MCF 10A (cell line): ENCODE results near the gene SLC24A3. TPM values are rescaled to one million over a fixed set of nuclear protein-coding genes. Genes with fewer than 3 reads are reported as not detected.

ENCODE experiments used
- BruUV-seq: library from RNA; stranded (reverse); fragments of 400-500 nt; replicated peaks from 2 replicates; lab custom pipeline; 2021; lab: Mats Ljungman, UMichigan
- CTCF ChIA-PET: fragments of 300-600 bp; sonication (Branson Sonifier 250); formaldehyde crosslinking; extraction: SDS; loops from one replicate; lab custom pipeline; 2021; ENCODE audit warnings: antibody characterized with exemption, inconsistent platforms; lab: Yijun Ruan, JAX
- POLR2A ChIA-PET: fragments of 300-600, 350-650 bp; sonication (Branson Sonifier 250); formaldehyde crosslinking; extraction: SDS; loops from one replicate; lab custom pipeline; 2020; ENCODE audit warnings: antibody characterized with exemption, inconsistent platforms; lab: Yijun Ruan, JAX
- DNase-seq: peaks from one replicate; pipeline ENCODE4 v3.0.0-alpha.2; 2018; ENCODE audit not compliant: unreplicated experiment
- H3K27ac Mint-ChIP-seq: one replicate; pipeline ENCODE4 v1.8.0; 2022; ENCODE audit warnings: mild to moderate bottlenecking, low read depth, mixed read lengths; ENCODE audit not compliant: unreplicated experiment
- H3K27me3 Mint-ChIP-seq: one replicate; pipeline ENCODE4 v1.8.0; 2022; ENCODE audit warnings: mixed read lengths; ENCODE audit not compliant: insufficient read depth, unreplicated experiment
- H3K36me3 Mint-ChIP-seq: one replicate; pipeline ENCODE4 v1.8.0; 2022; ENCODE audit warnings: mild to moderate bottlenecking, moderate library complexity, mixed read lengths; ENCODE audit not compliant: insufficient read depth, unreplicated experiment
- H3K4me1 Mint-ChIP-seq: one replicate; pipeline ENCODE4 v1.8.0; 2022; ENCODE audit warnings: mixed read lengths; ENCODE audit not compliant: insufficient read depth, unreplicated experiment
- H3K4me3 Mint-ChIP-seq: one replicate; pipeline ENCODE4 v1.8.0; 2022; ENCODE audit warnings: mild to moderate bottlenecking, moderate library complexity, mixed read lengths; ENCODE audit not compliant: unreplicated experiment
- H3K9me3 Mint-ChIP-seq: one replicate; pipeline ENCODE4 v1.8.0; 2022; ENCODE audit warnings: mixed read lengths; ENCODE audit not compliant: unreplicated experiment
- CTCF ChIP-seq: fragments of 200-600 bp; IDR thresholded peaks from one replicate; pipeline ENCODE4 v1.8.0; 2022; ENCODE audit warnings: antibody characterized with exemption, mild to moderate bottlenecking; ENCODE audit not compliant: unreplicated experiment
- intact Hi-C: fragments of 100-400 bp; cut with micrococcal nuclease; formaldehyde crosslinking; loops from 2 replicates; pipeline ENCODE4 v1.14.1; 2022
- total RNA-seq: library from RNA; stranded (reverse); gene quantifications from 2 replicates; pipeline ENCODE4 v1.2.3, GENCODE V29; 2022

Gene SLC24A3
- total RNA-seq, 1 experiment from 2014 or later = not detected

- no peak overlapping the region for H3K27ac Mint-ChIP-seq
- no peak for TF ChIP-seq CTCF
- no peaks in the 10 kb centered on the region for H3K4me1 Mint-ChIP-seq
- H3K9me3 Mint-ChIP-seq = peaks cover 16% of the 10 kb centered on the region
- H3K27me3 Mint-ChIP-seq = no peaks in the 10 kb centered on the region
- CTCF ChIA-PET = no interaction called here
- no TSS peak for BruUV-seq
- no peaks in the 10 kb centered on the region for H3K36me3 Mint-ChIP-seq
- intact Hi-C loops = no loop called here
- H3K4me3 Mint-ChIP-seq = no peak overlapping the region
- POLR2A ChIA-PET = no interaction called here
- no peak for DNase-seq
Measured at GRCh38 chr20:19466206-19466928, 253.9 kb downstream of the SLC24A3 start.

GRCh38 chr20:19473216-19473921 lies 260.9 kb downstream of the SLC24A3 start:
- Mint-ChIP-seq H3K27ac (no peak overlapping the region), H3K9me3 (peaks cover 9% of the 10 kb centered on the region), H3K4me3 (no peak overlapping the region), H3K4me1 (no peaks in the 10 kb centered on the region), H3K36me3 (no peaks in the 10 kb centered on the region), H3K27me3 (no peaks in the 10 kb centered on the region)
- ChIA-PET POLR2A (no interaction called here), CTCF (interaction anchor here (0.9 kb wide), 1 partner anchor 254 kb away, joined by 3 read pairs; no protein-coding TSS in a partner anchor)
- intact Hi-C loops = no loop called here
- TF ChIP-seq CTCF = no peak
- no peak for DNase-seq
- no TSS peak for BruUV-seq

GRCh38 chr20:19473922-19474286 lies 261.5 kb downstream of the SLC24A3 start:
- H3K4me1 Mint-ChIP-seq = no peaks in the 10 kb centered on the region
- no peak for DNase-seq
- no peaks in the 10 kb centered on the region for H3K27me3 Mint-ChIP-seq
- H3K9me3 Mint-ChIP-seq = peaks cover 4% of the 10 kb centered on the region
- H3K36me3 Mint-ChIP-seq = no peaks in the 10 kb centered on the region
- H3K27ac Mint-ChIP-seq = no peak overlapping the region
- no peak overlapping the region for H3K4me3 Mint-ChIP-seq
- ChIA-PET POLR2A (no interaction called here), CTCF (no interaction called here)
- intact Hi-C loops = no loop called here
- no peak for TF ChIP-seq CTCF
- BruUV-seq = no TSS peak

- TF ChIP-seq CTCF = no peak
- Mint-ChIP-seq H3K36me3 (no peaks in the 10 kb centered on the region), H3K27ac (no peak overlapping the region), H3K4me3 (no peak overlapping the region), H3K9me3 (no peaks in the 10 kb centered on the region), H3K4me1 (no peaks in the 10 kb centered on the region), H3K27me3 (no peaks in the 10 kb centered on the region)
- intact Hi-C loops = no loop called here
- DNase-seq = no peak
- BruUV-seq = no TSS peak
- POLR2A ChIA-PET = no interaction called here
- CTCF ChIA-PET = no interaction called here
Measured at GRCh38 chr20:19478320-19478895, 266.0 kb downstream of the SLC24A3 start.
